NOMO-1 (cell line): ENCODE results near the gene TMEM223.
"Not testable (repeated sequence)": the region's sequence is repeated elsewhere in the genome, so short reads cannot be mapped to it uniquely, and the experiment has no call there.

Source experiments
- DNase-seq, 2 experiments: peaks; one replicate each; lab custom pipeline; 2025; ENCODE audit not compliant: unreplicated experiment in 2 of 2; lab: John Stamatoyannopoulos, UW

TMEM223 gene, protein sequence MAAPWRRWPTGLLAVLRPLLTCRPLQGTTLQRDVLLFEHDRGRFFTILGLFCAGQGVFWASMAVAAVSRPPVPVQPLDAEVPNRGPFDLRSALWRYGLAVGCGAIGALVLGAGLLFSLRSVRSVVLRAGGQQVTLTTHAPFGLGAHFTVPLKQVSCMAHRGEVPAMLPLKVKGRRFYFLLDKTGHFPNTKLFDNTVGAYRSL

DNA sequence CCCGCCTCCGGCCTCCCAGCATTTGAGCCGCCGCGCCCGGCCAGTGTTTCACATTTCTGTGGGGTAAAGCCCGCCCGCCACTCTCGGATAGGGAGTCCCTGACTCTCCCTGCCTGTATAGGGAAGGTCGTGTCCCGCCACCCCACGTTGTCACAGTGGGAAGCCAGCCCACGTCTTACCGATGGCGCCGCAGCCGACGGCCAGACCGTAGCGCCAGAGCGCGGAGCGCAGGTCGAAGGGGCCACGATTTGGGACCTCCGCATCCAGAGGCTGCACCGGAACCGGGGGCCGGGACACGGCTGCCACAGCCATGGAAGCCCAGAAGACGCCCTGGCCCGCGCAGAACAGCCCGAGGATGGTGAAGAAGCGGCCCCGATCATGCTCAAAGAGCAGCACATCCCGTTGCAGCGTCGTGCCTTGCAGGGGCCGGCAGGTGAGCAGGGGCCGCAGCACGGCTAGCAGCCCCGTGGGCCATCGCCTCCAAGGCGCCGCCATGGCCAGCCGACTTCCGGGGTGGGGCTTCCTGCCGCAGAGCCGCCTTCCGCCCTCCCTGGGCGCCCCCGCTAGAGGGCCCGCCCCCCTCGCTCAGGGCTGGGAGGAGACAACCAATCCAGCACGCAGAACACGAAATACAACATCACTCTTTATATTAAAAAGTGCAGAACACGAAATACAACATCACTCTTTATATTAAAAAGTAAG is at the start of gene TMEM223:
TMEM223 (minus strand) TSS at position 506 of the 701 bp plus-strand sequence; CDS start at position 494, 12 bp downstream.
- DNase-seq, result peak; percentile 71 to 89

- DNase-seq, result peak in 1 of 2 experiments; percentile 46
Observed at GRCh38 chr11:62840721-62841360, 49.0 kb upstream of the TMEM223 start.

DNA sequence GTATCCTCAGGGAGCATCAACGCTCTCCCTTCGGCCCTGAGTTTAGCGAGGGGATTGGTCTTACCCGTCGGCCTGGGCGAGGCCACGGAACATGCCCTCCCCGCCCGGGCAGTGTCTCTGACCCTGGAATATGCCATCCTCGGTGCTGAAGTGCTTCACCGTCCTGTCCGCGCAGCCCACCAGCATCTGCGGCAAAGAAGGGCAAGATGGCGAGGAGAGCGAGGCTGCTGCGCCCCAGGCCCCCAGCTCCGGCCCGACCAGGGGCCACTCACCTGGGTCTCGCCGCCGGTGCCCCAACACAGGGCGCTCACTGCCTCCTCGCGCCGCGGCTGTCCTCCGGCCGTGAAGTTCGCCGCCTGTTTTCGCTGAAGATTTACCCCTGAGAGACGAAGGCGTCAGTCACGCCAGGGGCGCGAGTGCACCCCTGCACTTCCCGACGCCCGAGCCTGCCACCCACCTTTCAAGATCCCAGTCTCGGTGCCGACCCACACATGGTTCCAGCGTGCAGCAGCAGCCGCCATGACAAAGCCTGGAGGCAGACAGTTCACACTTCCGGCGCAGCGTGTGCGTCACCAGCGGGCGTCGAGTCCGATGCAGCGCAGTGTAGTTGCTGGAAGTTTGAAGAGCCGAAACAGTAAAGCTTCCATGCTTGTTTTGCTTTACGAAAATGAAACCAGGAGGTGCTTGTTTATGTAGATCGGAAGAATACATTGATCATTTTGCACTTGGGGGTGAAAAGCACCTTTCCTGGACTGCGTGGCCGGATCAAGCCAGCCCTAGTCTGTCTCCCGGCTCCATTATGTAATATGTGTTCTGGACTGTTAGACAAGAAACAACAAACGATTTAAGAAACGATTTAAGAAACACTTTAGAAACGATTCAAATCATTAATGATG is 47.5 kb upstream of the TMEM223 start, which contains the start of gene WDR74:
WDR74 (minus strand) TSS at position 541 of the 896 bp plus-strand sequence; CDS start at position 521, 20 bp downstream.
- DNase-seq, result peak; percentile 89 to 94

- no peak for DNase-seq
Observed at GRCh38 chr11:62835336-62835735, 43.5 kb upstream of the TMEM223 start.

GRCh38 chr11:62832336-62833234 is 40.8 kb upstream of the TMEM223 start, which contains the start of gene TEX54:
Gene TEX54, minus strand, starts transcription at chr11:62832841.
- peak in 1 of 2 experiments; percentile 40 for DNase-seq

GRCh38 chr11:62831520-62832335 is 39.9 kb upstream of the TMEM223 start, which contains the start of gene STX5:
Gene STX5, minus strand, starts transcription at chr11:62832051. Its CDS starts 808 bp downstream, at chr11:62831243.
- DNase-seq, result peak; percentile 98 to 100

DNA sequence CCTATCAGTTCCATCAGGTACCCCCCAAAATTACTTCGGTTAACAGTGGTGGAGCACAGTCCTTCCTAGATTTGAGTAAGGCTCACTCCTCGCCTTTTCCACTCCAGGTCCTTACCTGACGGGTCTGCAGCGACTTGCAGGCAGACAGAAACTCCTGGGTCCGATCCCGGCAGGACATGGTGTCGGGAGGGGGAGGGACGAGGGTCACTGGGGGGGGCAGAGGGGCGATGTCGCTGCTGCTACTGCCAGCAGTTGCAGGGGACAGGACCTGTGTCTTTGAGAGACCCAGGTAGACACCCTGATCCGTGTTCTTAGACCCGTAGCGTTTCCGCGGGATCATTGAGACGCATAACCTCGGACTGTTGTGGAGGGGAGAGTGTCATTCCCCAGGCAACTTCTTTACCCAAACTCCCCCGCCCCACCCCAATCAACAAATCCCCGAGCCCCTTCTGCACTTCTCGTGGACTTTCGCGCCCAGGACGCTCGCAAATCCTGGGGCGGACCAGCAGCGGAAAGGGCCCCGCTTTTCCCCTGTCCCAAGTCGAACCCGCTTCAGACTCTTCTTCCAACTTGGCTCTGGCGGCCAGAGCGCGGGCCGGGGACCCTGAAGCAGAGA is 39.2 kb upstream of the TMEM223 start:
- no peak for DNase-seq

DNA sequence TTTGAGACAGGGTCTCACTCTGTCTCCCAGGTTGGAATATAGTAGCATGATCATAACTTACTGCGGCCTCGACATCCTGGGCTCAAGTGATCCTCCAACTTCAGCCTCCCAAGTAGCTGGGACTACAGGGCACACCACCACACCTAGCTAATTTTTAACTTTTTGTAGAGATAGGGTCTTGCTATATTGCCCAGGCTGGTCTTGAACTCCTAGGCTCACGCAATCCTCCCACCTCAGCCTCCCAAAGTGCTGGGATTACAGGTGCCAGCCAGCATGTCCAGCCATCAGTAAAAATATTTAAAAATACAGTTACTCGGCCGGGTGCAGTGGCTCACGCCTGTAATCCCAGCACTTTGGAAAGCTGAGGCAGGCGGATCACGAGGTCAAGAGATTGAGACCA is 36.3 kb upstream of the TMEM223 start:
- DNase-seq, result not testable (repeated sequence)

GRCh38 chr11:62823677-62824076 is 31.9 kb upstream of the TMEM223 start:
- no peak for DNase-seq

GRCh38 chr11:62817129-62817528 is 25.3 kb upstream of the TMEM223 start:
- DNase-seq, result peak in 1 of 2 experiments; percentile 21

DNA sequence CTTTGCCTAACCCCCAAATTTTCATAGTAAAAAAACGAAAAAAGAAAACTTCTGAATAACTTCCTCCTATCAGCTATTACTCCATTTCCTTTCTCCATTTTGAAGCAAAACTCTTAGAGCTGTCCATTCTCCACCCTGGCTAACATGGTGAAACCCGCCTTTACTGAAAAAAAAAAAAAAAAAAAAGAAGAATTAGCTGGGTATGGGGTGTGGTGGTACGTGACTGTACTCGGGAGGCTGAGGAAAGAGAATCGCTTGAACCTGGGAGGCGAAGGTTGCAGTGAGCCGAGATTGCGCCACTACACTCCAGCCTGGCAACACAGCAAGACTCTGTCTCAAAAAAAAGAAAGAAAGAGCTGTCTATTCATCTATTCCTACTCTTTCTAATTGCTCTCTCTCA is 24.8 kb upstream of the TMEM223 start:
- DNase-seq, result peak; percentile 79 to 92

DNA sequence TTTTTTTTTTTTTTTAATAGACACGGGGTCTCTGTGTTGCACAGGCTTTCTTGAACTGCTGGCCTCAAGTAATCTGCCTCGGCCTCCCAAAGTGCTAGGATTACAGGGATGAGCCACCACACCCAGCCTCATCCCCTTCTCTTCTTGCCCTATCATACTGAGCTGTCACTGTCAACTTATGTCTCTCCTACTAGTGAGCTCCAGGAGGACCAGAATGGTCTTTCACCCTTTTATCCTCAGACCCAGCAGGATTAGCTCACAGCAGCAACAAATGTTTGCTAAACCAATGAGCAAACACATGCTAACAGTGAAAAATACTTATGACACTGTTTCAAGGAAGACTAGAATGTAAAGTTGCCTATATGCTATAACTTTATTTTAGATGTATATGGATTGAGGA is 19.9 kb upstream of the TMEM223 start:
- DNase-seq, result no peak

- DNase-seq, result no peak
Observed at GRCh38 chr11:62810748-62811147, 18.9 kb upstream of the TMEM223 start.

DNA sequence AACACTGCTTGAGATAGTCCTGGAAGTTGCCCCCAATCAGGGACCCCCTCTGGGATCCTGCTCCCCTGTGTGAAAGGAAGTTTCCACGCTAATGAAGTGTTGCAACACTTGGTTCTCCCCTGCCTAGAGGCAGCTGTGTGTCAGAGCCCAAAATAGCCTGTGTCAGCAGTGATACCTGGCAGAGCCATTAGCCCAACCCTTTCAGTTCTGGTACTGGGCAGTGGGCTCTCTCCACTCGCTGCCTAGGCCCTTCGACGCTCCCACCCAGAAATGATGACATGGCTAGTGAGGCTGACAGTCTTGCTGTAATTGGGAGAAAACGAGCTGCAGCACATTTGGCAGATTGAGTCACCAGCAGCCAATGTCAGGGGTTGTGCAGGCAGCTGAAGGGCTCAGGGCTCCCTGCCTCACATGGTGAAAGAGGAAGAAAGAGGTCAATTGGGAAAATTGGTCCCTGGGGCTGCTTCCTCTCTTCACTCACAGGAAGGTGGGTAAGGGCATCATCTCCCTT is 14.9 kb upstream of the TMEM223 start:
- peak; percentile 84 to 87 for DNase-seq

GRCh38 chr11:62805961-62806441 is 14.2 kb upstream of the TMEM223 start:
- DNase-seq, result no peak

DNA sequence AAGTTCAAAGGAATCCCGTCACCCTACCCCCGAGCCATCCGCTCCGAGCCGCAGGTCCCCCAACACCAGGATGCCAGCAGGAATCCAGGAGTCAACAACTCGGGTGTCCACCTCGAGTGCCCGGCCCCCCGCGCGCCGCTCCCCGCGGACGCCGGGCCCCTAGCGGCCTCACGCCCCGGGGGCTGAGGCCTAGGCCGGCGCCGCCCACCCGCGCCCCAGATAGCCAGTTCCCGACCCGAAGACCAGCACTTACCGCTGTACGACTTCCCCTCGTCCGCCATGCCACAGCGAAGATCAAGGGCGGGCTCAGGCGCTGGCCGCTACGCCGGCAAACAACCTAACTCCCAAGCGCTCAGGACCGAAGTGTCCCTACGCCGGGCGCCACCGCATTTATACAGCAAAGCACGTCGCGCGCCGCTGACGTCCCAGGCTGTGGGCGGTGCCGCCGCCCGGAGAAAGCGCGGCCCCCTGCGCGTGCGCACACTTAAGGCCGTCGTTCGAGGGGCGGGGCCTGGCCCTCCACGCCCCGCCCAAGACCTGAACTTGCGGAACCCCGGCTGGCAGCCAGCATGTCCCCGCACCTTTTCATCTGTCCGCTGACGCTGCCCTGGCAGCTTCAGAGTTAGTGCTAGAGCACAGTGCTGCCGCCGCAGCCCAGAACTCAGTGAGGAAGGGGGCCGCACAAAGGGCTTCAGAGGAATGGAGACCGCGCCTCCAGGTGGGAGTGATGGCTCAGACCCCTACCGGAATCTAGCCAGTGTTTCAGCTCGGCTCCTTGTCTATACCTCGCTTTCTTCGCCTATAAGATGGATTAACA is 13.5 kb upstream of the TMEM223 start, which contains the start of gene NXF1:
NXF1 (minus strand) TSS at position 365 of the 817 bp plus-strand sequence; CDS start at position 281, 84 bp downstream.
- peak; percentile 91 to 98 for DNase-seq
